HG02642 (cell line): Measurements from ENCODE around the gene FCHO2.

Experiments used
- ATAC-seq: cut with Tn5 transposase; IDR thresholded peaks from one replicate; pipeline ENCODE4 v1.9.1; 2021; ENCODE audit warnings: mild to moderate bottlenecking; ENCODE audit not compliant: unreplicated experiment, poor library complexity

Gene FCHO2

DNA sequence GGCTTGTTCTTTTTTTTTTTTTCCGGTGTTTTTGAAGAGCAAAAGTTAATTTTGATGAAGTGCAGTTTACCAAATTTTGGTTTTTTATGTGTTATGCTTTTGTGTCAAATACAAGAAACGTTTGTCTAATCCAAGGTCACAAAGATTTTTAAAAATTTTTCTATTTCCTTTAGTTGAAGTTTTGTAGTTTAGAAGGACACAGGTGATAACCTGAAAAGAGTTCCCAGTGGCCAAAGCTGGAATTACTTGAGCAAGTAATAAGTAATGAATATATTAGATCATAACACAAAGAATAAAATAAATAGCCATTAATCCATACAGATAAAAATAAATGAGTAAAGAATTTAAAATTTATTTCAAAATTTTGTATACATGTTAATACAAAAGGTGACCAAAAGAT is 71.5 kb downstream of the FCHO2 start:
- no peak for ATAC-seq

GRCh38 chr5:73027816-73028215 is 72.0 kb downstream of the FCHO2 start:
- ATAC-seq: no peak

DNA sequence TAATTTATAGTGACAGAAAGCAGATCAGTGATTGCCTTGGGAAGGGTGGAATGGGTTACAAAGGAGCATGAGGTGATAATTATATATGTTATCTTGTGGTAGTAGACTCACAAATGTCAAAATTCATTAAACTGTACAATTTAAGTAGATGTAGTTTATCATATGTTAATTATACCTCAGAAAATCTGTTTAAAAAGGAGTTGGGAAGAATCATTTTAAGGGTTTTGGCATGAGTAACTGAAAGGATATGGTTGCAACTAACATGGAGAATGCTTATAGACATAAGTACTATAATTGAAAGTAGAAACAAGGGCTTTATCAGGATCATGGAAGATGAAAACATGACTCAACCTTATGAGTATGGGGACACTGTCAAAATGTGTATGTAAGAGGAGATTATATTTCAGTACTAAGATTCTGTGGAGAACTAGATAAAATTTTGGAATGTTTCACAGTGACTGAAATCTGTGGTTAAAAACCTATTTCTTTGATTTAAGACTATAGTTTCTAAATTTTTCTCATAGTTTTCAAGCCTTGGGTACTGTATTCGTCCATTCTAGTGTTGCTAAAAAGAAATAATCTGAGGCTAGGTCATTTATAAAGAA is 73.3 kb downstream of the FCHO2 start:
- no peak for ATAC-seq

DNA sequence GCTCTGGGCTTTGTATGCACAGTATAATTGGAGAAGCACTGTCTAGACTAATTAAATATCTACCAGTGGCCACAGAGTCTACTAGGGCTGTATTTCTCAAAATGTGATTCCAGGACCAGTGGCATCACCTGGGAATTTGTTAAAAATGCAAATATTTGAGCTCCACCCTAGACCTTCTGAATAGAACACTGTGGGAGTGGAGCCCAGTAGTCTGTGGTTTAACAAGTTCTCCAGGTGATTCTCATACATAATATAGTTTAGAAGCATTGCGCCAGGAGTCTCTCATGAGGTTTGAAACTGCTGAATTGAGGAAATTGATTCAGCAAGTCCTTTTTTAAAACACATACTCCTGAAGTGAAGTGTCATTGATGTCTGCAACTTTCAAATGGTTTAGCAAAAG is 74.7 kb downstream of the FCHO2 start:
- ATAC-seq: no peak

DNA sequence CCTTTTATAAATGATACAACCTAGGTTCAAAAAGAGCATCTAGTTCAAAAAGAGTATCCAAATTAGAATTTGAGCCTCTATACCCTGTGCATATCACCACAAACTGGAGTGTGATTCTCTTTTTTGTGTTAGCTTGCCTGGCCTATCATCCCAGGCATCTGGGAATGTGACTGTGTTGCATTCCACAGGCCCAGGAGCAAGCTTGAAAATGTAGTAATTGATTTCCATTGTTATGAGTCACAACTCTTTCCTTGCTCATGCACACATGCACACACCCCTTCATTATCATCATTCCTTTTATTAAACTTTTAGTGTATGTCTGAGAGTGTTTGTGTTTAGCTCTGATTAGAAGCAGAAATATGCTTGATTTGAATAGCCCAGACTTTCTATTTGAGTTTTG is 75.2 kb downstream of the FCHO2 start:
- no peak for ATAC-seq

- ATAC-seq: no peak
Measured at GRCh38 chr5:73031839-73032238, 76.0 kb downstream of the FCHO2 start.

DNA sequence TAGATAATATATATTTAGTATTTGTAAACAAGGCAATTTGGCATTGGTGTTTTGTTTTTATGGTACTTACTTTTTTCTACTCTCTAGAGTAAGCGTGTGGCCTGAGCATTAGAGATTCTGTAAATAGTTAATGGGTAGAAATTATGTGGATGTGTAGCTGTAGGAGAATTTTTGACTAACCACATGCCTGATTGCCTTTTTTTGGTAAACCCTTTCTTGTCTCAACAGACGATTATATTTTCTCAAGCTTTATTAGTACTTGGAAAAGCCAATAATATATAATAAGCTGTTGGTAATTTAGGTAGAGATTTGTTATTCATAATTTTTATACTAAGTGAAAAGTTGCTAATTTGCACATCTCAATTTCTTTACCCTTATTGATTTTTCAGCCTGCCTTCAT is 76.8 kb downstream of the FCHO2 start:
- ATAC-seq: no peak

DNA sequence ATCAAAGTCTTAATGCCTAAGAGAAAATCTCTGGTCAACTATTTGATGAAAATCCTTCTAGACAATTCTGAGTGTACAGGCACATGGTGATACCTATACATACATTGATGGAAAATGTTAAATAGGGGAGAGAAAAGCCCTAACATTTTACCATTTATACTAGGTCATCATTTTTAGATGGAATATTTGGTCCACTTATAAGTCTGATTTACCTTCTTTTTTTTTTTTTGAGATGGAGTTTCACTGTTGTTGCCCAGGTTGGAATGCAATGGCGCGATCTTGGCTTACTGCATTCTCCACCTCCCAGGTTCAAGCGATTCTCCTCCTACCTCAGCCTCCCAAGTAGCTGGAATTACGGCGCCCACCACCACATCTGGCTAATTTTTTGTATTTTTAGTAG is 81.7 kb downstream of the FCHO2 start:
- no peak for ATAC-seq

DNA sequence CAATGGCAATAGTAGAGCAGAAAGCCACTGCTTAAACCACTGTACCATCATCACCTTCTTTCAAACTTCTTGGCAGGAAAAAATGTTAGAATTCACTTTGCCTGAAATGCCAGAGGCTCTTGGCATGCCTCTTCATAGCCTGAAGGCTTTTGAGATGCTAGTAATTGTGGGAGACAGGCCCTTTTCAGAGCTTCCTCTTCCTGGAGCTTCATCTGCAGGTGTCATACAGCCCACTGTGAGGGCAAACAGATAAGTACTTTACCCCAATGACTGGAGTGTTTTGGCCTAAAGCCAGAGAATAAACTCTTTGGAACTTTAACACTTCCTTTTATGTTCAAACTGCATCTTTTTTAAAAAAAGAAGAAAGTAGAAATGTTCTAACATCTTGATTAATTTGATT is 83.2 kb downstream of the FCHO2 start:
- ATAC-seq: no peak

DNA sequence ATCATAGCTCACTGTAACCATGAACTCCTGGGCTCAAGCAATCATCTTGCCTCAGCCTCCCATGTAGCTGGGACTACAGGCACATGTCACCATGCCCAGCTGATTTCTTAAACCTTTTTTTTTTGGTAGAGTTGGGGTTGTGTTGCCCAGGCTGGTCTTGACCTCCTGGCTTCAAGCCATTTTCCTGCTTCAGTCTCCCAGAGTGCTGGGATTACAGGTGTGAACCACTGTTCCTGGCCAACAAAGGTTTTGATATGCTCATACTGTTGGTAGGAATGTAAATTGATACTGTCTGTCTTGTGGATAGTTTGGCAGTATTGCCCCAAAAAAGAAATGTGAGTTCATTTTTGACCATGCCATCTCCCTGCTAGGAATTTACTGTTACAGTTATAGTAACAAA is 87.2 kb downstream of the FCHO2 start:
- no peak for ATAC-seq

- ATAC-seq: no peak
Measured at GRCh38 chr5:73044546-73044945, 88.7 kb downstream of the FCHO2 start.

GRCh38 chr5:73045623-73046022 is 89.8 kb downstream of the FCHO2 start:
- ATAC-seq: no peak

DNA sequence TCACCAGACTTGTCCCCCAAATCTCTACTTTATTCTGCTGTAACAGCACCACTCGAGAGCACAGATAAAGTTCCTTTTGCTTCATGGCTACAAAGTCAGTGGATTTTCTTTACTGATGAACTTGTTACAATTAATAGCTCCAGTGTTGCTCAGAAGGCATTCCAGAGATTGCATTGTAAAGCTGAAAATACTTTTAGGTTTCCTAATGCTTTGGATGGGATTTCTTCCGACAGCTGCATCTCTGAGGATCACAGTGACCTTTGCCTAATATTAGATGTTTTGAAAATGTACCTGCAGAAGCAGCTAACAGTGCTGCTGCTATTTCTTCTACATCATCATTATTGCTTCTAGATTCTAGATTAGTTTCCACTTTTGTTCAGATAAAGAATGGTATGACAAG is 105.8 kb downstream of the FCHO2 start:
- ATAC-seq: no peak

DNA sequence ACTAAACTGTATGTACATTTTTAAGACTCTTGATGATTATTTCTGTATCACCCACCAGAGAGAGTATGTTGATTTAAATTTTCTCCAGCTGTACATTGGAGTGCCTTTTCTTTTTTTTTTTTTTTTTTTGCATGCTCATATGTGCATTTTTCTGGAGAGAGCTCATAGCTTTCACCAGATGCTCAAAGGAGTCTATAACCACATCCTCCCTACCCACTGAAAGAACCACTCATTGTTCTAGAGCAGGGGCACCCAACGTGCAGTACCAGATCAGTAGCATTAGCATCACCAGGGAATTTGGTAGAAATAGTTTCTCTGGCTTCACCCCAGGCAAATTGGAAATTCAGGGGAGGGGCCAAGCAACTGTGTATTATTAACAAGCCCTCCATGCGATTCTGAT is 110.6 kb downstream of the FCHO2 start:
- ATAC-seq: no peak

DNA sequence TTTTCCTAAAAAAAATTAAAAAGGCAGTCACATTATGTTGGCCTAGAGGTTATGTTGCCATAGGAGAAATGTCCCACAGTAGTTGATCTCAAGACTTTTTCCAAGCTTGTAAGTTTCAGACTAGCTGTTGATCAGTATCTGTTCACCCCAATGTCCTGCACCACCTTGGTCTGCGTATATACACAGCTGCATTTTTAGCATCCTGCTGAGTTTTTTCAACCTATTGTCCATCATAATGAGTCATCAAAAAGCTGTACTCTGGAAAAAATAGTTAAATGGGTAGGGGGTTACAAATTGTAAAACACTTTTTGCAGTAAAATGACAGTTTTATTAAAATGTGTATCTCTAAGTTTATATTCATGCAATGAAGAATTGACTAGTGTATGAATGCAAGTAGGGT is 111.4 kb downstream of the FCHO2 start:
- ATAC-seq: no peak

- no peak for ATAC-seq
Measured at GRCh38 chr5:73081093-73081492, 125.3 kb downstream of the FCHO2 start.

DNA sequence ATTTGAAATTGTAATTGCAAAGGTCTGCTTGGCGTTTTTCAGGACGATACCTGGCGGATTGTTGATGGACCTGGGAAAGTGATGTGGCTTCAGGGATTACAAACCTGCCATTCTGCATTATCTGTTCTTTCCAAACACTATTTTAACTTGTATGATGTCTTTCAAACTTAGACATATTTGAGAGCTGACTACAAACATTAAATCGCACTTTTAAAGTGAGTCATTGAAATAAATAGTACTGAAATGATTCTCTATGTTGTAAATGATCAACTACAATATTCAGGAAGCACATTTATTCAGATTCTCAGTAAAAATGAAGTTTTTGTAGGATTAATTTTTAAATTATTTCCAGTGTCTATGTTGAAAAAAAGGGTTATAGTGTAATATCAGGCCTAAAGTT is 132.2 kb downstream of the FCHO2 start:
- no peak for ATAC-seq

DNA sequence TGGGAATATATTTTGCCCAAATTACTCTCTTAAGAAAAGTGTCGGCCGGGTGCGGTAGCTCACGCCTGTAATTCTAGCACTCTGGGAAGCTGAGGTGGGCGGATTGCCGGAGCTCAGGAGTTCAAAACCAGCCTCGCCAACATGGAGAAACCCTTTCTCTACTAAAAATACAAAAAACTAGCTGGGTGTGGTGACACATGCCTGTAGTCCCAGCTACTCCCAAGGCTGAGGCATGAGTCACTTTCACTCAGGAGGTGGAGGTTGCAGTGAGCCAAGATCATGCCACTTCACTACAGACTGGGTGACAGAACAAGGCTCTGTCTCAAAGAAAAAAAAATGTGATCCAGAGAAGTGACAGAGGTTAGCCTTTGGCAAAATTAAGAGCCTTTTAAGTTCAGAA is 138.1 kb downstream of the FCHO2 start:
- ATAC-seq: no peak

GRCh38 chr5:73094415-73094814 is 138.6 kb downstream of the FCHO2 start:
- ATAC-seq: no peak

GRCh38 chr5:73095564-73096238 is 139.9 kb downstream of the FCHO2 start:
- ATAC-seq: no peak

DNA sequence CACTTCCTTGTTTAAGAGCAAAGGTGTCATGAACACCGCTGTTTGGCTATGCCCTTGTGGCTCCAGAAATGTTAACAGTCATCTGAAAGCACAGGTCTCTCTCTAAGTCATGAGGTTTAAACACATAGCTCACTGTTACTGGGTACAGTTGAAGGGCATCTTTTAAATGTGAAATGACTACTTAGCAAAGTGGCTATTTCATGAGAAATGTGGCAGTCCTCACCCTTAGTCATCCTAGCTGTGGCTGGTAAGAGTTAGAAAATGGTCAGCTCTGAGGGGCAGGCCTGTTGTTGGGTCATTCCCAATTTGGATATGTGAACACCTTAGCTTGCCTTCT is 140.4 kb downstream of the FCHO2 start:
- no peak for ATAC-seq

- ATAC-seq: no peak
Measured at GRCh38 chr5:73097740-73098139, 141.9 kb downstream of the FCHO2 start.

DNA sequence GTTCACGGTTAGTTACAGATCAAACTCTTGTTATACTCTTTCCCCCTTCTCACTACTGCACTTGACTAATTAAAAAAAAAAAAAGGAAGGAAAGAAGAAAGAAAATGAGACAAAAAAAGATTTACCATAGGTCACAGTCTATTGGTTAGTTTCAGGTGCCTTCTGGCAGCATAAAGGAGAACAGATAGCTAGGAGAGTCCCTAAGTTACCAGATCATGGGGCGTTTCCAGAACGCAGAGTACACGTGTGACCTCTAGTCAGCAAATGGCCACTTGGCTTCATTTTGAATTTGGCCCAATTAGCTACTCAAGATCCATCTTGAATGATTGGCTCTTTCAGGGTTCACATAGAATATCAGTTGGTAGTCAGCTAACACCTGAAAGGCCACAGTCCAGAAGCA is 144.3 kb downstream of the FCHO2 start:
- ATAC-seq: no peak
